HG03066 (cell line): Measurements from ENCODE around the gene HCST.
A peak's percentile ranks its signal among the peaks of the same experiment; 100 is the strongest.
"Not testable (repeated sequence)": the region's sequence is repeated elsewhere in the genome, so short reads cannot be mapped to it uniquely, and the experiment has no call there.

Experiments used
- ATAC-seq: cut with Tn5 transposase; IDR thresholded peaks from one replicate; pipeline ENCODE4 v1.9.1; 2021; ENCODE audit warnings: low read depth; ENCODE audit not compliant: unreplicated experiment

The HCST gene

GRCh38 chr19:35879068-35879467, 23.3 kb upstream of the HCST start:
- no peak for ATAC-seq

DNA sequence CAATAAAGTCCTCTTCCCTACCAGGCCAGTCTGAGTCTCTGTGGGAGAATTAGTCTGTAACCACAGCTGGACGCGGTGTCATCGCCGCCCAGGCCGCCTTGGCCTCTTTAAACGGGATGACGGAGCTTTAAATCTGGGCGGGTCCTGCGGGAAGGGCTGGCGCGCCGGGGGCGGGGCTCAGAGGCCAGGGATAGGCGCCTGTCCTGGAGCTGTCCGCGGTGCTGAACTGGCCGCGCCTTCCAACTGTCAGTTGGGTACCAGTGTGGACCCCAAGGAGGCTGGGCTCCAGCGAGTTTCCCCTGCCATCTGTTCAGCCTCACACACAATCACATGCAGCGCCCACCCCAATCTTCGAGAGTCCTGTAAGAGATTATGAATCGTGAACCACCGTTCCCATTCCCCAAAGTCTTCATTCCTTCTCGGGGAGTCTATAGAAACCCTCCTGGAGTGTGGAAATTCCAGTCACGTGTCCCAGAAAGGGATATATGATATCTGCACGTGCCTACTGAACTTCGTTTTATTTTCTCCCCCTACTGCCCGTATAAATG, 22.5 kb upstream of the HCST start:
- no peak for ATAC-seq

DNA sequence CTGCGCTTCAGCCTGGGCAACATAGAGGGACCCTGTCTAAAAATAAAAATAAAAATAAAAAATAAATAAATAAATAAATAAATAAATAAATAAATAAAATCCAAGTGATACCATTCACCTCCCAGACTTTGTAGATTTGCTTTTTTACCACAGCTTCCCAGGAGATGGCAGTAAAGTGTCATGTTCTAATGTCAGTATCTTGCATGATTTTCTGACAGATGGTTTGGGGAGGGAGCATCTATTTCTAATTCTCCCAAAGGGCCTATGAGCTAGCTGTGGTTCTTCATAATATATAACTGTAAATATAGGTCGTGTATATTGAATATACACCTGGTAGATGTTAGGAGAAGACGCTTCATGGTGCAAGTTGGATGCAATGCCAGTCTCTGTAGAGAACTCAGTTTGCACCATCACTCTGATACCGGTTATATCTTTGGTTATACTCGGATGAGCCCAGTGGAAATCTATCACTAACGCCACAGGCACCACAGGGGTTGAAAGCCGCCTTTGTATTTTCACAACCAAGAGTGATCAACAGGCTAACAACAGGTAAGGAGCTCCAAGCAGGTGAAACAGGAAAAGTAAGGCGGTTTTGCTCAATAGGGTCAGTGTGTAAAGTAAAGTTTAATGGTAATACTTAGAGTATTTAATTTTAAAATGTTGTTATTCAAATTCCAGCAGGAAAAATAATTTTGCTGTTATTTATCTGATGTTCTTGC, 20.1 kb upstream of the HCST start:
- ATAC-seq, result no peak

- ATAC-seq, result no peak
These were observed 18.4 kb upstream of the HCST start for GRCh38 chr19:35883882-35884281.

DNA sequence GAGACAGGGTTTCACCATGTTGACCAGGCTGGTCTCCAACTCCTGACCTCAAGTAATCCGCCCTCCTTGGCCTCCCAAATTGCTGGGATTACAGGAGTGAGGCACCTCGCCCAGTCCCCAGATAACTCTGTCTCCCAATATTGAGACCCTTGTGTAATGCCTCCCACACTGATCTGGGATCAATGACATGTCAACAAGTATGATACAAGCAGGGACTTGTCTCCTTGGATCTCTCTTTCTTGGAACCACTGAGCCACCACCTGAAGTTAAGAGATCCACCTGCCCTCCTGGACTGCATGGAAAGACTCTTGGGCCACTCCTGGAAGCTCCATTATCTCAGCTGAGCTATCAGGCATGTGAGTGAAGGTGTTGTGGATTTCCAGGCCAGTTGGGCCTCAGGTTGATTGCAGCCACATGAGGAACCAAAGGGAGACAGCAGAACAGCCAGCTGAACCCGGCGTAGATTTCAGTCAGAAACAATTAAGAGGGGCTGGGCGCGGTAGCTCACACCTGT, 17.0 kb upstream of the HCST start:
- no peak for ATAC-seq

- no peak for ATAC-seq
These were observed 16.4 kb upstream of the HCST start for GRCh38 chr19:35885904-35886303.

DNA sequence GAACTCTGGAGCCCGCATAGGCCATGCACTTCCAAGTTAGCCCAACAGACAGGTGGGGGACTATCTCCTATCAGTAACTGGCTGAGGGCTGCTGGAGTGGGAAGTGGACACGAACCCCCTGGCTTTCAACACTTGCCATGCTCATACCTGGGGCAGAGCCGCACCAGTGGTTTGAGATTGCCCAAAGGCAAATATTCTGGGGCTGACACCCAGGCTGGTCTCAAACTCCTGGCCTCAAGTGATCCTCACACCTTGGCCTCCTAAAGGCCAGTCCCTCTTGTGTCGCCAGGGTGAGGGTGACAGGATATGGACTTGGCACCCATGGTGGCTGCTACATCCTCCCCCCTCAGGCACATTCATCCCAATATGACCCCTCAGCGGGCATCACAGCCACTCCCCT, 15.1 kb upstream of the HCST start:
- no peak for ATAC-seq

- no peak for ATAC-seq
These were observed 13.9 kb upstream of the HCST start for GRCh38 chr19:35888398-35888797.

GRCh38 chr19:35889370-35890112, 12.8 kb upstream of the HCST start:
- no peak for ATAC-seq

DNA sequence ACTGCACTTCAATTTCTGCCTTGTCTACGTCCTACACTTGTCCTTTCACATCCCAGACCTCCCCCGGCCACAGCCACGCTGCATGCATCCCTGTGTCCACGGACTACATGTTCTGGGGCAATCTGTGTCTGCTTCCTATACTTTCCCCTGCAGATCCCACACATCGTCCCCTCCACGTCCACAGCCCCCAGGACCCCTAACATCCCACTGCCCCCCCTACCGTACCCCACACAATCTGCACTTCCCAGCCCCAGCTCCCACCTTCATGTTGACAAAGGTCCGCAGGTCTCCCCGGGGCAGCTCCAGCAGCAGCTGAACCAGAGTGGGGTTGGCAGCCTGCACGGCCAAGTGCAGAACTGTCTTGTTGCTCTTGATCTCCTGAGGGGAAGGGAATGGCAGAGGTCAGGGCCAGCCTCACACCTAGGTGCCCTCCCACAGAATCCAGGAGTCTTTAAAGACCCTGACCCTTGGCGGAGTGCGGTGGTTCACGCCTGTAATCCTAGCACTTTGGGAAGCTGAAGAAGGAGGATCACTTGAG, 12.1 kb upstream of the HCST start:
- no peak for ATAC-seq

GRCh38 chr19:35891819-35892218, 10.5 kb upstream of the HCST start:
- not testable (repeated sequence) for ATAC-seq

DNA sequence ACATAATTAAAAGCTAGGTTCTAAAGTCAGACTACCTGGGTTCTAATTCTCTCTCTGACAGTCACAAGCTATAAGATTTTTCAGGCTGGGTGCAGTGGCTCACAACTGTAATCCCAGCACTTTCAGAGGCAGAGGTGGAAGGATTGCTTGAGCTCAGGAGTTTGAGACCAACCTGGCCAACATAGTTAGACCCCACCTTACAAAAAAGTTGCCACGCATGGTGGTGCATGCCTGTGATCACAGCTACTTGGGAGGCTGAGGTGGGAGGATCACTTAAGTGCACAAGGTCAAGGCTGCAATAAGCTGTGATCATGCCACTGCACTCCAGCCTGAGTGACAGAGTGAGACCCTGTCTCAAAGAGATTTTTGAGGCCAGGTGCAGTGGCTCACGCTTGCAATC, 8.0 kb upstream of the HCST start:
- no peak for ATAC-seq

- no peak for ATAC-seq
These were observed 6.3 kb upstream of the HCST start for GRCh38 chr19:35895911-35896642.

DNA sequence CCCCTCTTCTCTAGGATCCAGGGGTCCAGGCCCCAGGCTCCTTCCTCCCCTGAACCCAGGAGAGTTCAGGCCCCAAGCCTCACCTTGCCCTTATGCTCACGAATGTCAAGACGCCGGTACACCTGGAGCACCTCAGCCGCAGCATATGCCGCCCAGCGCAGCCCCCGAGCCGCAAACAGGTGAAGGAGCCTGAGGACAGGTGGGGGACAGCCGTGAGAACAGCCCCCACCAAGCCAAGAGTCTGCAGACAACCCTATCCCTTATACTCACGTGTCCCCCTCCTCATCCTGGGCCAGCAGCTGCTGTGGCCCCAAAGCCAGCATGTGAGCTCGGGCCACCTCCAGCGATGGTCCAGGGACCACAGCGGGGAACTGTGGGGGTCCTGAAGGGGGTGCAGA, 5.7 kb upstream of the HCST start:
- ATAC-seq, result no peak

DNA sequence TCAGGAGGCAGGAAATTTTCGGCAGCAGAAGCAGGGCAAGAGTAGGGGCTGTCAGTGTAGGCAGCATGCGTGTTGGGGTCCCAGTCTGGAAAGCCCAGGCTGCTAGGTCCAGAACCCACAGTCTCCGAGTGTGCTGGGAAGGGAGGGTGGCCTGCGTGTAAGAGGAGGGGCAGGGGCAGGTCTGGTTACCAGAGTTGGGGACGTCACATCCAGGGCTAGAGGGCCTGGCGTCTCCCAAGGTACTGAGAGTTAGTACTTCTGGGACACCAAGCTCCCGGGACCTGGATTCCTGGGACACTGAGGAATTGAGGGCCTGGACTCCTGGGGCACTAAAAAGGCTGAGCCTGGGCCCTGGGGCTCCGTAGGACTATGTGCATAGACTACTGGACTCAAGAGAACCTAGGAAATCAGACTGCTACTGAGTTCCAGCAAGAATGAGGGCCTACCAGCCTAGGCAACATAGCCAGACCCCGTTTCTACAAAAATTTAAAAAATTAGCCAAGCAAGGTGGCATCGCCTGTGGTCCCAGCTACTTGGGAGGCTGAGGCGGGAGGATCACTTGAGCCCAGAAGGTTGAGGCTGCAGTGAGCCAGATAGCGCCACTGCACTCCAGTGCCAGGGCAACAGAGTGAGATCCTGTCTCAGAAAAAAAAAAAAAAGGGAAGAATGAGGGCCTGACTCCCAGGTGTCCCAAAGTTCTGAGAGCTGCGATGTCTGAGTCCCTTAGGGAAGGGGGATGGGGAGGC, 4.5 kb upstream of the HCST start:
- ATAC-seq, result no peak

DNA sequence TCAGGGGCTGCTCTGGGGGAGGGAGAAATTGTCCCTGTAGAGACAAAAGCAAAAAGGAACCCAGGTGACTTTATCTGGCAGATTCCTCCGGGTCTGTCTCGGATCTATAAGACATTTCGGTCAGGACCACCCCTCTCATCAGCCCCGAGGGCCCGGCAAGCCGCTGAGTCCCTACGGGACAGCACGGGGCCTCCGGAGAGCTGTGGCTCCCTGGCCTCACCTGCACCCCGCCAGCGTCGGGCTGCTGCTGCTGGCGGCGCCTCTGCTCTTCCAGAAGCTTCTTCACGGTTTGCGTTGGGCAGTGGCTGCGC, 3.9 kb upstream of the HCST start:
- ATAC-seq, result no peak

GRCh38 chr19:35899547-35900214, 2.6 kb upstream of the HCST start:
- ATAC-seq, result peak; percentile 37

DNA sequence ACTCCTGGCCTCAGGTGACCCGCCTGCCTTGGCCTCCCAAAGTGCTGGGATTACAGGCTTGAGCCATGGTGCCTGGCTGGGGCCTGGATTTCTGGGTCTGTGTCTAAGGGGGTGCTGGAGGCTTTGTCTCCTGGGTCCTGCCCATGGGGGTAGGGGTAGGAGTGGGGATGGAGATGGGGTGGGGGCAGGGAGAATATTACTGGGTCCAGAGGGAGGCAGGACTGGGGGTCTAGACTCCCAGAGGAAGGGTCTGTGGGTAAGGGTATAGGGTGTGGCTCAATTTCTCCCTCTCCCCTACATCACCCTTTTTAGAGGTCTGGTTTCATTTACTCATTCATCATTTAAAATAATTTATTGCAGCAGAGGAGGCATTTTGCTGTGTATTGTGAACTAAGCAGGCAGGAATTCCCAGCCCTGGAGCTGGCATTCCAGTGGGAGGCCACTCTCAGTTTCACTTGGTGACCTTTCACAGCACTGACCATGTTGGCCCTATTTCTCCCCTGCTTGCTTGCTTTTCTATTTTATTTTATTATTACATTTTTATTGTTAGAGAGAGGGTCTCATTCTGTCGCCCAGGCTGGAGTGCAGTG, 1.2 kb upstream of the HCST start:
- no peak for ATAC-seq

DNA sequence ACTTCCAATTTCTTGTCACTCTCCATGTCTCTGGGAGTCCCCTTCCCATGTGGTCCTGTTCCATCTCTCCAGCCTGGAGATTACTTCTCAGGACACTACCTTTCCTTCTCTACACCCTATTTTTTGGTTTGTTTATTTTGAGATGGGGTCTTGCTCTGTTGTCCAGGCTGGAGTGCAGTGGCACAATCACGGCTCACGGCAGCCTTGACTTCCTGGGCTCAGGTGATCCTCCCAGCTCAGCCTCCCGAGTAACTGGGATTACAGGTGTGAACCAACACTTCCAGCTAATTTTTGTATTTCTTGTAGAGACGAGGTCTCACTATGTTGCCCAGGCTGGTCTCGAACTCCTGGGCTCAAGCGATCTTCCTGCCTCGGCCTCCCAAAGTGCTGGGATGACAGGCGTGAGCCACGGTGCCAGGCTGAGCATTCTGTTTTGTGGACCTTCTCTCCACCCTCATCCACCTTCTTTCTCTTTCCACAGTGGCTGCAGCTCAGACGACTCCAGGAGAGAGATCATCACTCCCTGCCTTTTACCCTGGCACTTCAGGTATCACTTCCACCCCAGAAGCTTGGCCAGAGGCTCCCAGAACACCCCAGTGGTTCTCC, 644 bp downstream of the HCST start:
- ATAC-seq, result no peak
